Fibroblast of lung (primary cell): Measurements from ENCODE around the gene COA1. TPM values are rescaled to one million over a fixed set of nuclear protein-coding genes. Genes with fewer than 3 reads are reported as not detected.
A peak's percentile ranks its signal among the peaks of the same experiment; 100 is the strongest.

Experiments
- DNase-seq, 2 donors: peaks; one replicate each; pipeline versions ENCODE4 v3.0.0 to v3.0.0-alpha.2; 2010; ENCODE audit warnings: low read depth in 2 of 2
- H2AFZ ChIP-seq: 2 replicates; pipeline ENCODE4 v1.5.1; 2012; ENCODE audit warnings: low read length, control low read depth, inconsistent platforms
- H3K27ac ChIP-seq: 2 replicates; pipeline ENCODE4 v1.5.1; 2011; ENCODE audit warnings: low read length, control low read depth; ENCODE audit not compliant: insufficient read depth
- H3K27me3 ChIP-seq: 2 replicates; pipeline ENCODE4 v1.5.1; 2011; ENCODE audit warnings: mild to moderate bottlenecking, low read length; ENCODE audit not compliant: control insufficient read depth, insufficient read depth
- H3K36me3 ChIP-seq: 2 replicates; pipeline ENCODE4 v1.5.1; 2011; ENCODE audit warnings: low read length; ENCODE audit not compliant: control insufficient read depth, insufficient read depth
- H3K4me1 ChIP-seq: 2 replicates; pipeline ENCODE4 v1.5.1; 2011; ENCODE audit warnings: low read length; ENCODE audit not compliant: control insufficient read depth, insufficient read depth; ENCODE audit errors: extremely low read depth
- H3K4me2 ChIP-seq: 2 replicates; pipeline ENCODE4 v1.5.1; 2011; ENCODE audit warnings: low read length, control low read depth; ENCODE audit not compliant: insufficient read depth; ENCODE audit errors: extremely low read depth
- H3K4me3 ChIP-seq, 4 experiments: fragments of 200-600 bp in 1 of 4; sonication (generic) in 1 of 4; replicated peaks in 1 of 4; 2 replicates each; pipeline ENCODE4 v1.5.1; 2011 to 2016; ENCODE audit warnings: low read length in 4 of 4, low read depth in 3 of 4, mild to moderate bottlenecking in 3 of 4, control low read depth in 2 of 4, inconsistent platforms in 1 of 4, mixed read lengths in 1 of 4; ENCODE audit not compliant: insufficient read depth in 1 of 4; ENCODE audit errors: control extremely low read depth in 1 of 4
- H3K79me2 ChIP-seq: 2 replicates; pipeline ENCODE4 v1.5.1; 2012; ENCODE audit warnings: mild to moderate bottlenecking, low read length, inconsistent platforms; ENCODE audit not compliant: control insufficient read depth, insufficient read depth
- H3K9ac ChIP-seq: 2 replicates; pipeline ENCODE4 v1.5.1; 2011; ENCODE audit warnings: mild to moderate bottlenecking, low read length, control low read depth; ENCODE audit not compliant: insufficient read depth
- H3K9me3 ChIP-seq: 2 replicates; pipeline ENCODE4 v1.5.1; 2012; ENCODE audit warnings: low read depth, low read length; ENCODE audit not compliant: control insufficient read depth, insufficient read depth
- H4K20me1 ChIP-seq: 2 replicates; pipeline ENCODE4 v1.5.1; 2011; ENCODE audit warnings: low read length; ENCODE audit not compliant: control insufficient read depth, insufficient read depth; ENCODE audit errors: extremely low read depth
- CTCF ChIP-seq, 2 donors: IDR thresholded peaks in 1 of 2; conservative IDR thresholded peaks in 1 of 2; 1 replicate in 1 of 2; 2 replicates in 1 of 2; pipeline ENCODE4 v1.5.1; 2011 to 2012; ENCODE audit warnings: low read length in 2 of 2, control low read depth in 1 of 2, inconsistent platforms in 1 of 2, low read depth in 1 of 2, mild to moderate bottlenecking in 1 of 2
- EZH2 ChIP-seq: IDR thresholded peaks from 2 replicates; pipeline ENCODE4 v1.5.1; 2012; ENCODE audit warnings: low read length, control low read depth, mild to moderate bottlenecking; ENCODE audit errors: missing control alignments
- polyA plus RNA-seq, 2 donors: library from polyadenylated mRNA; depleted of rRNA in 1 of 2; stranded (reverse) in 1 of 2; unstranded in 1 of 2; fragments of >200 nt; gene quantifications; 2 replicates each; pipeline ENCODE4 v1.2.1, GENCODE V29; 2011 to 2012; ENCODE audit warnings: missing spikeins in 1 of 2
- total RNA-seq: library from RNA; depleted of rRNA; stranded (reverse); fragments of >200 nt; gene quantifications from 2 replicates; pipeline ENCODE4 v1.2.1, GENCODE V29; 2014

Gene COA1
- total and polyA plus RNA-seq, 2 donors (not counting 1 experiment from before 2014, with no cell fraction given): 28.8 to 39.6 TPM

- no peak overlapping the region for H3K4me2 ChIP-seq
- no peak overlapping the region for H2AFZ ChIP-seq
- H3K4me3 ChIP-seq: no peak overlapping the region
- no peaks in the 10 kb centered on the region for H4K20me1 ChIP-seq
- H3K9me3 ChIP-seq: no peaks in the 10 kb centered on the region
- no peak overlapping the region for H3K27ac ChIP-seq
- peaks cover 2% of the 10 kb centered on the region for H3K79me2 ChIP-seq
- H3K9ac ChIP-seq: no peak overlapping the region
- peaks cover 19% of the 10 kb centered on the region for H3K4me1 ChIP-seq
- TF ChIP-seq EZH2 (no peak), CTCF (conservative IDR thresholded peaks at IDR 0.05 in 1 of 2, IDR thresholded peaks at IDR 0.05 in 1 of 2; ENCODE audit: low read depth in 1 of 2, low read length in 2 of 2) (no peak)
- no peak for DNase-seq
- H3K27me3 ChIP-seq: no peaks in the 10 kb centered on the region
- no peaks in the 10 kb centered on the region for H3K36me3 ChIP-seq
Observed at GRCh38 chr7:43655584-43655983, 73.7 kb downstream of the COA1 start.

DNA sequence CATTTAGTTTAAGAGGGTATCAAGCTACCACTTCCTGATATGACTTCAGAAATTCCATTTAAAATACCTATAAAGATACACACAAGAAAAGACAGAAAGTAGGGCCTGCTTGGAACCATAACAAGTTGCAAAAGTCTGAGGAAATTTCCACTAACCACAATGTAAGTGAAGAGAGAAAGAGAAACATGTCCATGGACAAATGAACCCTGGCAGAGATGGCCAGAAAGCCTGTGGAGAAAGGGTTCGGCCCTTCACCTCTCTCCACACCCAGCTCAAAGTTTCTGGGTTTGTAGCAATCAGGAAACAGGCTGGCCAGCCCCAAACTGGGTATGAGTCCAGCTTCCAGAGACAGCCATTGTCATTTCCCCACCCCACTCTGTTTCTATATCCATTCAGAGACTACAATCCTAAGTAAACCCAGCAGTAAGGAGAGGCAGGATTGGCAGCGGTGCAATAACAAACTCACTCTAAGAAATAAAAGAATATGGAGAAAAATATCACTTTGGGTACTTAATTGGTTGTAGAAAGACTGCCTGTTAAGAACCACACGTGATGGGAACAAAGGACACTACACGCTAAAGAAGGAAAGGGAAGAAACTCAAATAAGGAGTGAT is 75.3 kb downstream of the COA1 start:
- Histone ChIP-seq H3K27ac (no peak overlapping the region), H2AFZ (no peak overlapping the region), H4K20me1 (no peaks in the 10 kb centered on the region), H3K9ac (no peak overlapping the region), H3K36me3 (no peaks in the 10 kb centered on the region), H3K4me3 (no peak overlapping the region), H3K9me3 (no peaks in the 10 kb centered on the region), H3K79me2 (peaks cover 2% of the 10 kb centered on the region), H3K4me1 (peaks cover 34% of the 10 kb centered on the region), H3K4me2 (no peak overlapping the region), H3K27me3 (no peaks in the 10 kb centered on the region)
- TF ChIP-seq CTCF (conservative IDR thresholded peaks at IDR 0.05 in 1 of 2, IDR thresholded peaks at IDR 0.05 in 1 of 2; ENCODE audit: low read depth in 1 of 2, low read length in 2 of 2) (no peak), EZH2 (no peak)
- peak in 1 of 2 donors; percentile 62 for DNase-seq

- Histone ChIP-seq H3K9me3 (no peaks in the 10 kb centered on the region), H3K4me3 (no peak overlapping the region), H2AFZ (no peak overlapping the region), H3K36me3 (no peaks in the 10 kb centered on the region), H3K9ac (no peak overlapping the region), H3K4me2 (no peak overlapping the region), H3K27ac (no peak overlapping the region), H3K4me1 (peaks cover 33% of the 10 kb centered on the region), H3K79me2 (peaks cover 2% of the 10 kb centered on the region), H3K27me3 (no peaks in the 10 kb centered on the region), H4K20me1 (no peaks in the 10 kb centered on the region)
- TF ChIP-seq CTCF (conservative IDR thresholded peaks at IDR 0.05 in 1 of 2, IDR thresholded peaks at IDR 0.05 in 1 of 2; ENCODE audit: low read depth in 1 of 2, low read length in 2 of 2) (no peak), EZH2 (no peak)
- DNase-seq: peak in 1 of 2 donors; percentile 80
Observed at GRCh38 chr7:43653466-43653865, 75.9 kb downstream of the COA1 start.
